NCI-H510A treated with DMSO at 0.1 percent for 48 hours (cell line): ENCODE results near the gene GTF3C2.

ENCODE experiments used
- DNase-seq: peaks from one replicate; lab custom pipeline; 2025; lab: John Stamatoyannopoulos, UW

Gene GTF3C2

GRCh38 chr2:27297195-27297594, 59.4 kb downstream of the GTF3C2 start:
- no peak for DNase-seq

- no peak for DNase-seq
Measured at GRCh38 chr2:27296481-27296880, 60.1 kb downstream of the GTF3C2 start.

GRCh38 chr2:27294928-27295327, 61.6 kb downstream of the GTF3C2 start:
- no peak for DNase-seq

- no peak for DNase-seq
Measured at GRCh38 chr2:27291865-27292264, 64.7 kb downstream of the GTF3C2 start.

- no peak for DNase-seq
Measured at GRCh38 chr2:27290549-27290948, 66.0 kb downstream of the GTF3C2 start.

DNA sequence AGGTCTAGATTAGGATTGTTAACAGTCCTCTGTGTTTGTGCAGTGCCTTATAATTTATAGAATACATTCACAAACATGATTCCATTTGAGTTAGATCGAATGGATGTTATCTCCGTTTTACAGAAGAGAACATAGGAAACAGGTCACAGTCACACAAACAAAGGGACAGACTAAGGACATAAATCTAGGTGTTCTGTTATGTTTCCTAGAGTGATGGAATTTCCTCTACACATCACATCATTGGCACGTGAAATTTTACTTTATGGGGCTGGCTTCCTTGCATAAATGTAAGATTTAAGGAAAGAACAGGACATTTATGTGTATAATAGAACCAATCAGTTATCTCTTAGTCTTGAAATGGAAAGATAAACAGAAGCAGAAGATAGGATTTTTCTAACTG, 68.0 kb downstream of the GTF3C2 start:
- DNase-seq, result no peak

DNA sequence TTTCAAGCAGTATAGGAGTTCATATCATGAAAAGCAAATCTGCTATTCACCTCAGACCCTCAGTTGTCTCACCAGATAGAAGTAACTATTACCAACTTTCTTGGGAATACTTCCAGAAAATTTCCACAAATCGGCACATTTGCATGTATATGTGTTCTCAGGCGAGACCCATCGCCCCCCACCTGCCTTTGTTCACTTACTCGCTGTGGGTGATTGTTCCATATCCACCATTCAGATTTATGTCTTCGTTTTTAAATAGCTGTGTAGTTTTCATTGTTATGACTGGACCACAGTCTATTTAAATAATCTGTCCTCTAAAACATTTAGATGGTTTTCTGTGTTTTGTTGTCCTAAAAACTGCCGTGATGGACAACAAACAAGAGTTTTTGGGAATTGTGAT, 71.1 kb downstream of the GTF3C2 start:
- DNase-seq, result no peak

DNA sequence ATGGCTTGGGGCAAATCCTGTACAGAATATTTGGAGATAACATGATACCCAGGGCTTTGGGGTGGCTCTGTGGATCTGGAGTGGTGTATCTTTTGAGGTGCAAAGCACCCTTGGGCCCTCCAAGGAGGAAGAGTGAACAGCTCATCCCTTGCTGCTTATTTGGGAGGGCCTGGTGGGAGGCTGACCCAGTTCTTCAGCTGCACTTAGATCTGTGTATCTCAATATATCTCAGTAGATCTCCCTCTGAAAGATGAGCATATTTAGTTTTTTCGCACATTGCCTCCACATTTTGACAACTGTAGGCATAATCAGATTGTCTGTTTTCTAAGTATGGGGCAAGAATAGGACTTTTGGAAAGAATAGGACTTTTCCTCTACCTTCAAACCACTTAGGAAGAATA, 71.6 kb downstream of the GTF3C2 start:
- DNase-seq, result no peak

GRCh38 chr2:27282892-27283291, 73.7 kb downstream of the GTF3C2 start:
- no peak for DNase-seq

GRCh38 chr2:27281855-27282559, 74.6 kb downstream of the GTF3C2 start, which contains the start of gene TRIM54:
TSS of gene TRIM54 (plus strand) at chr2:27282429. CDS start at chr2:27282732, 303 bp downstream.
- no peak for DNase-seq

DNA sequence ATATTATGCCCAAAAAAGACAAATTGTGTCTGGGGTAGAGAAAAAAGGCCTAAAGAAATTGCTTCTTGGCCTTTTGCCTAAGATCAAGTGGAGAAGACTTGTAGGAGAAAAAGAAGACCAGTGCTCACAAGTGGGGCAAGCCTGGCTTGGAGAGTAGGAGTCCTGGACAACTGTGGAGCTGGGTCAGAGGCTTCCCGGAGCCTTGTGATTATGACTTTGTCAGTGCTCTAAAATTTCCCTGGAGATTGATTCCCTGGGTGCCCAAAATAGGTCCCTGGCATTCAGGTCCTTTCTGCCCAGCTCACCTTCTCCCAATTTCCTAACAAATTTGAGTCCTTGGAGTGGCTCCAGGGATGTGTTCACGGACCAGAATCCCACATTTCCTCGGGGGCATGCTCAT, 75.1 kb downstream of the GTF3C2 start:
- no peak for DNase-seq

DNA sequence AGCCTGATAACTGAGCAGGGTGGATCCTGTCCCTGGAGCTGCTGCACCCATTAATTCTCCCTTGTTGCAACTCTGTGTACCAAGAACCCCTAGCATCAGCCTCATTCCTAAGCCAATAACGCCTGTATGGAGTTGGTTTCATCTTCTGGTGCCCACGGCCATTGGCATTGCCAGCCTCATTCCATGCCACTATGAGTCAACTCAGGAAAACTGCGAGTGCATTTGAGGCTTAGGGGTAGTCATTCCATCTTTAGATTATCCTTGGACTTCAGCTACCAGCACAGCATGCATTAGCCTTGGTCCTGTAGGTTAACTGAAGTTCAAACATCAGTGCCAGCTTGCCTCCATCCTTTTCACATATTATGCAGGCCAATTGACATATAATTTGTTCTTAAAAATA, 75.7 kb downstream of the GTF3C2 start:
- no peak for DNase-seq

DNA sequence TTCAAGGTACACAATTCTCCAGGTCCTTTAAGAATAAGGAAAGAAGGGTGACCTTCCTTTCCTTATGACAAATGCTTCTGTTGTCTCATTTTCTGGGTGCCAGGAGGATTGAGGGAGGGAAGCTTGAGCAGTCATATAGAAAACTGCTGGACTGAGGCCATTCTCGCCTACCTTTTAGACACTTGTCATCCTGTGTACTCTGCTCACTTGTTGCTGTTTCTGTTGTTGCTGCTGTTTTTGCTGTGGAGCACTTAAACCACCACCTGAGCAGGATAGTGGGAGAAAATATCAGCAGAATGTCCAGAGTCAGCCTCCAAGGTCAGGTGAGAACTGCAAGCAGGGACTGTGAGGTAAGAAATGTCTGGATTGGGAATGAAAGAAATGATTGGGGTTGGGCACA, 78.6 kb downstream of the GTF3C2 start:
- no peak for DNase-seq
